Neural cell (in vitro differentiated cells): ENCODE data around the gene HADH. TPM values are rescaled to one million over a fixed set of nuclear protein-coding genes. Genes with fewer than 3 reads are reported as not detected.

ENCODE experiments used
- H2AFZ ChIP-seq: fragments of 200-600, 300-800 bp; sonication (generic), shearing (Covaris generic); 2 replicates; pipeline ENCODE4 v1.6.0; 2014; ENCODE audit warnings: low read depth, mild to moderate bottlenecking, antibody characterized with exemption, low read length, moderate library complexity
- H3F3A ChIP-seq: fragments of 200-600 bp; shearing (Covaris generic); 2 replicates; pipeline ENCODE4 v1.6.1; 2016; ENCODE audit warnings: mild to moderate bottlenecking, moderate library complexity, mixed read lengths, antibody characterized with exemption, low read length; ENCODE audit not compliant: insufficient read depth, poor library complexity, severe bottlenecking
- H3K27ac ChIP-seq: fragments of 200-600, 300-800 bp; sonication (generic), shearing (Covaris generic); 2 replicates; pipeline ENCODE4 v1.5.1; 2014; ENCODE audit warnings: mild to moderate bottlenecking, low read length, moderate library complexity
- H3K27me3 ChIP-seq: fragments of 300-800, 200-600 bp; sonication (generic), shearing (Covaris generic); 2 replicates; pipeline ENCODE4 v1.6.0; 2014; ENCODE audit warnings: mild to moderate bottlenecking, low read depth, low read length, moderate library complexity; ENCODE audit not compliant: insufficient read depth
- H3K36me3 ChIP-seq: fragments of 300-800, 200-600 bp; sonication (generic), shearing (Covaris generic); 2 replicates; pipeline ENCODE4 v1.5.1; 2014; ENCODE audit warnings: mild to moderate bottlenecking, antibody characterized with exemption, low read length, moderate library complexity; ENCODE audit not compliant: insufficient read depth
- H3K4me2 ChIP-seq: fragments of 300-800, 200-600 bp; sonication (generic), shearing (Covaris generic); 2 replicates; pipeline ENCODE4 v1.6.0; 2014; ENCODE audit warnings: mild to moderate bottlenecking, low read length
- H3K4me3 ChIP-seq: fragments of 300-800, 200-600 bp; sonication (generic), shearing (Covaris generic); 2 replicates; pipeline ENCODE4 v1.5.1; 2014; ENCODE audit warnings: mild to moderate bottlenecking, low read length, moderate library complexity
- H3K79me2 ChIP-seq: fragments of 200-600 bp; shearing (Covaris generic); replicated peaks from 2 replicates; pipeline ENCODE4 v1.6.0; 2014; ENCODE audit warnings: mild to moderate bottlenecking, low read length, moderate library complexity; ENCODE audit not compliant: insufficient read depth
- H3K9ac ChIP-seq: fragments of 300-800, 200-600 bp; sonication (generic), shearing (Covaris generic); 2 replicates; pipeline ENCODE4 v1.6.1; 2016; ENCODE audit warnings: mild to moderate bottlenecking, low read length, mixed read lengths
- H3K9me2 ChIP-seq: fragments of 200-600 bp; shearing (Covaris generic); 2 replicates; pipeline ENCODE4 v1.6.1; 2016; ENCODE audit warnings: mild to moderate bottlenecking, low read length, mixed read lengths; ENCODE audit not compliant: insufficient read depth
- H3K9me3 ChIP-seq: fragments of 200-600, 300-800 bp; sonication (generic), shearing (Covaris generic); 2 replicates; pipeline ENCODE4 v1.6.1; 2016; ENCODE audit warnings: mild to moderate bottlenecking, mixed run types, low read length, moderate library complexity, mixed read lengths
- H4K20me1 ChIP-seq: fragments of 200-600 bp; shearing (Covaris generic); 2 replicates; pipeline ENCODE4 v1.6.1; 2016; ENCODE audit warnings: mild to moderate bottlenecking, mixed run types; ENCODE audit not compliant: insufficient read depth
- CTCF ChIP-seq: fragments of 450-650 bp; IDR thresholded peaks from 2 replicates; pipeline ENCODE4 v1.5.1; 2014; ENCODE audit warnings: antibody characterized with exemption, mild to moderate bottlenecking, moderate library complexity; ENCODE audit not compliant: poor library complexity, severe bottlenecking
- EP300 ChIP-seq: fragments of 450-650 bp; conservative IDR thresholded peaks from 2 replicates; pipeline ENCODE4 v1.6.1; 2014; ENCODE audit warnings: antibody characterized with exemption, mild to moderate bottlenecking, moderate library complexity; ENCODE audit not compliant: poor library complexity, severe bottlenecking
- EZH2 ChIP-seq: fragments of 200-600, 300-800 bp; shearing (Covaris generic), sonication (generic); IDR thresholded peaks from 2 replicates; pipeline ENCODE4 v1.6.1; 2014; ENCODE audit warnings: antibody characterized with exemption, low read length, borderline replicate concordance, mild to moderate bottlenecking; ENCODE audit not compliant: insufficient read depth, poor library complexity, severe bottlenecking
- MXI1 ChIP-seq: fragments of 450-650 bp; conservative IDR thresholded peaks from 2 replicates; pipeline ENCODE4 v1.6.1; 2014; ENCODE audit warnings: antibody characterized with exemption, mild to moderate bottlenecking; ENCODE audit not compliant: poor library complexity, severe bottlenecking
- POLR2AphosphoS5 ChIP-seq: IDR thresholded peaks from 2 replicates; pipeline ENCODE4 v1.6.1; 2012
- RAD21 ChIP-seq: fragments of 450-650 bp; conservative IDR thresholded peaks from 2 replicates; pipeline ENCODE4 v1.6.1; 2014; ENCODE audit warnings: antibody characterized with exemption, mild to moderate bottlenecking, moderate library complexity
- REST ChIP-seq: IDR thresholded peaks from 2 replicates; pipeline ENCODE4 v1.6.1; 2012; ENCODE audit warnings: borderline replicate concordance
- SMC3 ChIP-seq: fragments of 450-650 bp; conservative IDR thresholded peaks from 2 replicates; pipeline ENCODE4 v1.6.1; 2014; ENCODE audit warnings: antibody characterized with exemption, mild to moderate bottlenecking, moderate library complexity; ENCODE audit not compliant: poor library complexity
- TAF1 ChIP-seq: IDR thresholded peaks from 2 replicates; pipeline ENCODE4 v1.6.1; 2012; ENCODE audit warnings: low read depth
- polyA plus RNA-seq: library from polyadenylated mRNA; depleted of rRNA; stranded (reverse); fragments of >200 nt; gene quantifications from 2 replicates; pipeline ENCODE4 v1.2.3, GENCODE V29; 2014

Gene HADH
- polyA plus RNA-seq, 1 donor from 2014 or later: 25.7 TPM

GRCh38 chr4:107991945-107992630 is 2.4 kb downstream of the HADH start:
- H3K27me3 ChIP-seq: no peaks in the 10 kb centered on the region
- H3K27ac ChIP-seq: no peak overlapping the region
- no peak overlapping the region for H3K9ac ChIP-seq
- TF ChIP-seq POLR2AphosphoS5 (no peak), MXI1 (no peak), EP300 (no peak), REST (no peak), SMC3 (no peak), TAF1 (no peak), EZH2 (no peak)
- H3K9me2 ChIP-seq: no peaks in the 10 kb centered on the region
- no peaks in the 10 kb centered on the region for H3K9me3 ChIP-seq
- peaks cover 3% of the 10 kb centered on the region for H4K20me1 ChIP-seq
- peaks cover 15% of the 10 kb centered on the region for H3K79me2 ChIP-seq
- H3F3A ChIP-seq: no peaks in the 10 kb centered on the region
- peak overlapping the region; percentile 92 for H3K4me3 ChIP-seq
- H2AFZ ChIP-seq: no peak overlapping the region
- peak overlapping the region; percentile 25 for H3K4me2 ChIP-seq
- no peaks in the 10 kb centered on the region for H3K36me3 ChIP-seq

- Histone ChIP-seq H3K79me2 (peaks cover 15% of the 10 kb centered on the region), H2AFZ (no peak overlapping the region), H3K9me3 (no peaks in the 10 kb centered on the region), H3K9ac (no peak overlapping the region), H3K9me2 (no peaks in the 10 kb centered on the region), H3K27ac (no peak overlapping the region), H3K27me3 (no peaks in the 10 kb centered on the region), H3F3A (no peaks in the 10 kb centered on the region), H3K36me3 (no peaks in the 10 kb centered on the region), H4K20me1 (peaks cover 3% of the 10 kb centered on the region), H3K4me3 (no peak overlapping the region), H3K4me2 (no peak overlapping the region)
- TF ChIP-seq REST (no peak), SMC3 (no peak), TAF1 (no peak), RAD21 (no peak), EZH2 (no peak), EP300 (no peak), MXI1 (no peak), CTCF (no peak), POLR2AphosphoS5 (no peak)
These were observed 4.3 kb downstream of the HADH start for GRCh38 chr4:107993969-107994368.
